NCI-H1048 (cell line): ENCODE results near the gene TGFBR3L.

Experiments used
- DNase-seq: peaks from one replicate; lab custom pipeline; 2025; lab: John Stamatoyannopoulos, UW

Gene TGFBR3L

GRCh38 chr19:7914598-7915045 lies at the start of gene TGFBR3L:
Gene TGFBR3L, plus strand, starts transcription at chr19:7914830.
- DNase-seq: no peak

DNA sequence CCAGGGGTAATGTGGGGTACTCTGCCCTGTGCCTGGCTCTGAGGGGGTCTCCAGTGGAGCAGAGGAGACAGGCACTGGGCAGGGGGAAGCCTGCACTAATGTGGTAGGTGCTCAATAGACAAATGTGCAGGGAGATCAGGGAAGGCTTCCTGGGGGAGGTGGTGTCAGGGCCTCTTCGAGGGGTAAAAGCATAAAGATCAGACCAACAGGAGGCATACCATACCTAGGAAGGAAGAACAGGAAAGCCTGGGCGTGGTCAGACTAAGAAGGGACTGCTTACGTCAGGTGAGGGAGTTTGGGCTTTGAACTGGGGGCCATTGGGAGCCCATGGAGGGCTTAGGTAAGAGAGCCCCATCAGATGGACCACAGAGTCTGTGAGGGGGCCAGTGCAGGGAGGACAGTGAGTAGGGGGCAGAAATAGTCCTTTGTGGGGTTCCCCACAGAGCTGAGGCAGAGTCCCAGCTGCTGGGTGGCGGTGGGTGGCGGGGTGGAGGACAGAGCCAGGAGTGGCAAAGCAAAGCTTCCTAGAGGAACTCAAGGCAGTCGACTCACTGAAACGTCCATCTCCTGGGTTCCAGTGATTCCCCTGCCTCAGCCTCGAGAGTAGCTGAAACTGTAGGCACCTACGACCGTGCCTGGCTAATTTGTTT lies 49.2 kb upstream of the TGFBR3L start:
- DNase-seq: no peak

- DNase-seq: no peak
Observed at GRCh38 chr19:7866399-7867091, 48.1 kb upstream of the TGFBR3L start.

DNA sequence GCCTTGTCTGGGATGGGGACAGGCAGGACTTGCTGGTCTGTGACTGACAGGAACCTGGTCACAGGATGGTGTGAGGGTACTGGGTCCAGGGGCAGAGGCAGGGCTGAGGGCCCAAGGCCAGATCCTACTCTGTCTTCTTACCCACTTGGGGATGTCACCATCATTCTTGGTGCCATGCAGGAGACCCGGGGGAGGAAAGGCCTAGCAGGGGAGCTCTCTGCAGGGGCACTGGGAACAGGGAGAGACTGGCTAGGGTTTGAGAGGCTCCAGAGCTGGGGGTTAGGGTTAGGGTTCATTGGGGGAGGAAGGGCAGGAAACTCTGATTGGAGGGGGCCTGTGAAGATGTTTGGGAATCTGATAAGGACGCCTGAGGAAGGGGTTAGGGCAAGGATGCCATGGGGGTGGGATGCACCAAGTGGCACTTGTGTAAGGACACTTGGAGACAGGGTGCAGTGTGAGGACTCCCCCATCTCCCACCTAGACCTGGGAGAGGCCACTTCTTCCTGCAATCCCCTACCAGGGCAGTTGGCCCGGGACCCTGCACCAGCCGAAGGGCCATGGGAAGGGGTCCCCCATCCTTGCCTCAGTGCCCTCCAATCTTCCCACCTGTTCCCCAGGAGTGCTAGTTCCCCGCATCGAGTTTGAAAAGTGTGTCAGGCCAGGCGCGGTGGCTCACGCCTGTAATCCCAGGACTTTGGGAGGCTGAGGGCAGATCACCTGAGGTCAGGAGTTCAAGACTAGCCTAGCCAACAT lies 47.4 kb upstream of the TGFBR3L start:
- no peak for DNase-seq

- no peak for DNase-seq
Observed at GRCh38 chr19:7868326-7868670, 46.3 kb upstream of the TGFBR3L start.

GRCh38 chr19:7868671-7869452 lies 45.8 kb upstream of the TGFBR3L start:
- DNase-seq: no peak

GRCh38 chr19:7869453-7869909 lies 45.1 kb upstream of the TGFBR3L start:
- DNase-seq: no peak

DNA sequence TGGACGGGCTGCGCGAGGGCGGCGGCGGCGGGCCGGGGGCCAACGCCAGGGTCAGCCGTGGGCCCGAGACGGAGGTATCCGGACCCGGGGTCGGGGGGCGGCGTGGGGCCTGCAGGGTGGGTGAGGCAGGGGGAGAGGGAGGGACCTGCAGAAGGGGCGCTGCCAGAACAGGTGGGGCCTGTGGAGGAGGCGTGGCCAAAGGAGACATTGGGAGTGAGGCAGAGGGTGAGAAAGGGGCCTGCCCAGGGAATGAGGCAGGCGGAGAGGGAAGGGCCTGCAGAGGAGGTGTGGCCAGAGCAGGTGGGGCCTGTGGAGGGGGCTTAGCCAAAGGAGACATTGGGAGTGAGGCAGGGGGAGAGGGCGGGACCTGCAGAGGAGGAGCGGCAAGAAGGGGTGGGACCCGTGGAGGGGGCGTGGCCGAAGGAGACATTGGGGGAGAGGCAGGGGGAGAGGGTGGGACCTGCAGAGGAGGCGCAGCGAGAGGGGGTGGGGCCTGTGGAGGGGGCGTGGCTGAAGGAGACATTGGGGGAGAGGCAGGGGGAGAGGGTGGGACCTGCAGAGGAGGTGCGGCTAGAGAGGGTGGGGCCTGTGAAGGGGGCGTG lies 44.6 kb upstream of the TGFBR3L start:
- no peak for DNase-seq

DNA sequence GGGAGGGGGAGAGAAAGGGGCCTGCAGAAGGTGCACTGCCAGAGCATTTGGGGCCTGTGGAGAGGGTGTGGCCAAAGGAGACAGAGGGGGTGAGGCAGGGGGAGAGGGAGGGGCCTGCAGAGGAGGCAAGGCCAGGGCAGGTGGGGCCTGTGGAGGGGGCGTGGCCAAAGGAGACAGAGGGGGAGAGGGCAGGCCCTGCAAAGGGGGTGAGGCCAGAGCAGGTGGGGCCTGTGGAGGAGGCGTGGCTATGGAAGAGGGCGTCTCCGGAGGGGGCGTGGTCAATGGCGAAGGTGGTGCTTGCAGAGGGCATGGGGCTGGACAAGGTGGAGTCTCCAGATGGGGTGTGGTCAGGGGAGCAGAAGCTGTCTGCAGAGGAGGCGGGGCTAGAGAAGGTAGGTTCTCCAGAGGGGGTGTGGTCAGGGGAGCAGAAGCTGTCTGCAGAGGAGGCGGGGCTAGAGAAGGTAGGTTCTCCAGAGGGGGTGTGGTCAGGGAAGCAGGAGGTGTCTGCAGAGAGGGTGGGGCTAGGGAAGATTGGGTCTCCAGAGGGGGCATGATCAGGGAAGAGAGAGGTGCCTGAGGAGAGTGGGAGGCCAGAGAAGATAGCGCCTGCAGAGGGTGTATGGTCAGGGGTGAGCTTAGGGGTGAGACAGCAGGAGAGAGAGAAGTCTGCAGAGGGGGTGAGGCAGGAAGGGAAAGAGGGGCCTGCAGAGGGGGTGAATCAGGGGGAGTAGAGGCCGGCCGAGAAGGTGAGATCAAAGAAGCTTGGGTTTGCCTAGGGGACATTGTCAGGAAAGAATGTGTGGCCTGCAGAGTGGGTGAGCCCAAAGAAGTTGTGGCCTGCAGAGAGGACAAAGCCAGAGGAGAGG lies 43.8 kb upstream of the TGFBR3L start:
- peak; percentile 39 for DNase-seq

DNA sequence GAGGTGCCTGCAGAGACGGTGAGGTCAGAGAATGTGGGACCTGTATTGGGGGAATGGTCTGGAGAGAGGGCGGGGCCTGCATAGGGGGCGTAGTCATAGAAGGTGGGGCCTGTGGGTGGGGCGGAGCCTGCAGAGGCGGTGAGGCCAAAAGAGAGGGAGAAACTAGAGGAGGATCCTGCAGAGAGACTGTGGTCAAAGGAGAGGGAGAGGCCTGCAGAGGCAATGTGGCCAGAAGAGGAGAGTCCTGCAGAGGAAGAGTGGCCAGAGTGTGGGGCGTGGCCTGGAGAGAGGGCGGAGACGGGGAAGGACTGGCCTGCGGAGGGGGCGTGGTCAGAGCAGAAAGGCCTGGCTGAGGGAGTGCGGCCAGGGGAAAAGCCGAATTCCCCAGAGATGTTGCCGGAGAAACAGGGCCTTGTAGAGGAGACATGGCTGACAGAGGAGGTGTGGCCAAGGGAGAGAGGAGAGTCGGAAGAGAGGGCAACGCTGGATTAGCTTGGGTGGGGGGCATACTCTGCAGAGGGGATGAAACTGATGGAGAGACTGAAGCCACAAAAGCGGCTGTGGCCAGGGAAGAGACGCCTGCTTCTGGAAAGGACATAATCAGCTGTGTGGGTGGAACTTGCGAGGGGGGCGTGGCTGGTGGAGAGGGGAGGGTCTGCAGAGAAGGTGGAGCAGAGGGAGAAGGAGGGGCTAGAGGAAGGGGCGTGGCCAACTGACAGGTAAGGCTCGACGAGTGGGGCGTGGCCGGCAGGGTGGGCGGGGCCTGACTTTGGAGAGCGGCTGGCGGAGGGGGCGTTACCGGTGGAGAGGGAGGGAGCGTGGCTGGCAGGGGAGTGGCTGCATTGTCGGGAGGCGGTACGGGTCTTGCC lies 43.0 kb upstream of the TGFBR3L start:
- DNase-seq: peak; percentile 90

DNA sequence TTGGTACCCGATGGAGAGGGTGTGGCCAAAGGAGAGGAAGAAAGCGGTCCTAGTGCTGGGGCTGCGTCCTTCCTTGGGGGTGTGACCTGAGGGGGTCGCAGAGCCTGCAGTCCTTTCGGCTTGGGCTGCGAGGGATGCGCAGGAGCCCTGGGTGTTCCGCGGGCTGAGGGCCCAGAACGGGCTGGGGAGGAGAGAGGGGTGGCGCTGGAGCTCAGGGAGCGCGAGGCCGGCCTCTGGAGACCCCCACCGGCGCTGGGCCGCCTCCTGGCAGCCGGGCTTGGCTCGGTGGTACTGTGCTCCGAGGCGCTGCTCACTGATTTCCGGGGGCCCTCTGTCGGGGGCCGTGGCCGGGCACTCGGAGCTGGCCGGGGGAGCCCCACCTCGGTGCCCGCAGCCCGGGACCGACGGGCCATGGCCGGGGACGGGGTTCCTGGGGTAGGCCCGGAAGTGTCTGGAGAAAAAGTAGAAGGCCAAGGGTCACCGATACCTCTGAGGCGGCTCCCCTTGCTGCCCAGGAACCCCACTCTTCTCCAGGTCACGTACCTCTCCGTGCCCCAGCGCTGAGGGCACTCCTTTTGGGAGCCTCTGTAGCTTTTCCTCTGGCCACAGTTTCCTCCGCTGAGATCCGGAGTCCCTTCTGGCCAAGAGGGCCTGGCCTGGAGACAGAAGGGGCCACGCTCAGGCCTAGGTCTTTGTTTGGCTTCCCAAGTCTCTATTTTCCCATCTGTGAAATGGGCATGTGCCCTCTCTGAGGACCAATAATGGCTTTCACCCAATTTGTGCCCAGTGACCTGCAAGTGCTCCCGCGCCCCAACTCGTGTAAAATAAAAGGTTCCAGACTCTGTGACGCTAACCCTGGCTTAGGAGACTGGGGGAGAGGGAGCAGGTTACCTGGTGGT lies 42.1 kb upstream of the TGFBR3L start:
- DNase-seq: no peak

DNA sequence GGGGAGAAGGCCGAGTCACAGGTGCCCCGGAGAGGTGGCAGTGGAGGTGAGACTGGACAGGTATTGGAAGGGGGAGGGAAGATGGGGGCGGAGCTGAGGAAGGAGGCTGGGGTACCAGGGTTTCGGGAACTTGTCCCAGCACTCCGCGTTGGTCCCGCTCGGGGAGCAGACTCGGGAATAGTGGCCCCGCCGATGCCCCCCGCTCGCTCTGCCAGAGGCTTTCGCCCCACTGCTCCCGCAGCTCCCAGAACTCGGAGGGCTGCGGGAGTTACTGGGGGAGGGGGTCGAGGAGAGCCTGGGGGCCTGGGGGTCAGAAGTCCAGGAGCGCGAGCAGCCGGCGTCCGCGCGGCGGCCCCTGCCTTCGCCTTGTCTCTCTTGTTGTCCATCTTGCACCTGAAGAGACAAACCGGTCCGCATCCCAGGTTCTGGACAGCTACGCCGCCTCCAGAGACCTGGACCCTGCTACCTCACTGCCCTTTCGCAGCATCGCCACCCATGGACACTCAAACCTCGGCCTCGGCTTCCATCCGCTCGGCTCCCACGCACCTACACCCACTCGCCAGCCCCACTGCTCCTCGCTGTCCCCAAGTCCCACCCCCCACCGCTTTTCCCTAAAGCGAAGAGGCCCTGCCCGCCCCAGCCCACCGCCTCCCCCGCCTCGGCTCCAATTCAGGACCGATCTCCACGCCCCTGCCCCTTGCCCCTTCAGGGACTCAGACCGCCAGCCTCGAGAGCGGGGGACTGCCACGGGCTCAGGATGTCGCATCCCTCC lies 41.1 kb upstream of the TGFBR3L start:
- no peak for DNase-seq

GRCh38 chr19:7874076-7874896 lies 40.3 kb upstream of the TGFBR3L start, which contains the start of gene PRR36:
Gene PRR36, minus strand, starts transcription at chr19:7874390. Its CDS starts 701 bp downstream, at chr19:7873689.
- DNase-seq: peak; percentile 44

GRCh38 chr19:7874897-7875273 lies 39.7 kb upstream of the TGFBR3L start:
- no peak for DNase-seq

- no peak for DNase-seq
Observed at GRCh38 chr19:7877249-7877836, 37.3 kb upstream of the TGFBR3L start.

- DNase-seq: no peak
Observed at GRCh38 chr19:7879111-7879807, 35.4 kb upstream of the TGFBR3L start.
